HepG2 (cell line): Measurements from ENCODE around the gene MRNIP. TPM values are rescaled to one million over a fixed set of nuclear protein-coding genes. Genes with fewer than 3 reads are reported as not detected.

Source experiments
- CAMTA2 ChIP-seq: sonication (generic); formaldehyde crosslinking; IDR thresholded peaks from 2 replicates; pipeline ENCODE4 v1.4.0; 2020; ENCODE audit warnings: mild to moderate bottlenecking, missing genetic modification reagents, borderline replicate concordance
- CEBPG ChIP-seq: IDR thresholded peaks from 2 replicates; pipeline ENCODE4 v1.6.1; 2016
- NFE2 ChIP-seq: sonication (generic); formaldehyde crosslinking; IDR thresholded peaks from 2 replicates; pipeline ENCODE4 v1.4.0; 2020; ENCODE audit warnings: missing genetic modification reagents
- PHF21A ChIP-seq: sonication (generic); formaldehyde crosslinking; IDR thresholded peaks from 2 replicates; pipeline ENCODE4 v1.5.0; 2020; ENCODE audit warnings: mild to moderate bottlenecking, missing genetic modification reagents
- PRMT3 ChIP-seq: sonication (generic); formaldehyde crosslinking; IDR thresholded peaks from 2 replicates; pipeline ENCODE4 v1.8.1; 2022; ENCODE audit warnings: low read depth, mild to moderate bottlenecking, moderate library complexity, missing genetic modification reagents, borderline replicate concordance
- RBM39 ChIP-seq: fragments of 200-400 bp; formaldehyde crosslinking; IDR thresholded peaks from one replicate; pipeline ENCODE4 v1.6.1; 2018; ENCODE audit warnings: antibody characterized with exemption, mild to moderate bottlenecking, low read depth, low read length; ENCODE audit not compliant: poor library complexity, severe bottlenecking
- SIN3B ChIP-seq: fragments of 150-350 bp; IDR thresholded peaks from 2 replicates; pipeline ENCODE4 v1.6.1; 2014; ENCODE audit warnings: low read length
- SRSF1 ChIP-seq: fragments of 200-400 bp; formaldehyde crosslinking; optimal IDR thresholded peaks from 2 replicates; pipeline ENCODE3; 2017; ENCODE audit warnings: mild to moderate bottlenecking, low read depth, low read length, moderate library complexity
- ZBTB38 ChIP-seq: sonication (generic); formaldehyde crosslinking; IDR thresholded peaks from 2 replicates; pipeline ENCODE4 v1.5.1; 2020; ENCODE audit warnings: mild to moderate bottlenecking, missing genetic modification reagents
- ZNF567 ChIP-seq: sonication (generic); formaldehyde crosslinking; IDR thresholded peaks from 2 replicates; pipeline ENCODE4 v1.8.1; 2023; ENCODE audit warnings: mild to moderate bottlenecking, missing genetic modification reagents, borderline replicate concordance
- polyA plus RNA-seq, 8 experiments: library from polyadenylated mRNA; depleted of rRNA in 3 of 8; stranded (reverse) in 7 of 8; unstranded in 1 of 8; fragments of >200 nt; fragmentation: Illumina TruSeq in 4 of 8; extraction: Trizol in 4 of 8; gene quantifications; 2 replicates each; pipeline versions ENCODE4 v1.2.1 to v1.2.3, GENCODE V29; 2011 to 2016; ENCODE audit warnings: low read depth in 4 of 8, missing spikeins in 1 of 8, mixed read lengths in 1 of 8; ENCODE audit not compliant: insufficient read depth in 1 of 8
- total RNA-seq, 5 experiments: library from RNA; depleted of rRNA; stranded (reverse); fragments of >200 nt; fragmentation: Illumina TruSeq; extraction: Trizol; gene quantifications; 2 replicates each; pipeline ENCODE4 v1.2.3, GENCODE V29; 2016; ENCODE audit warnings: low read depth in 1 of 5
- TF ChIP-seq, protein P1 (sequence below): sonication (generic); formaldehyde crosslinking; IDR thresholded peaks from 2 replicates; pipeline ENCODE4 v1.8.0; 2022; ENCODE audit warnings: mild to moderate bottlenecking, missing genetic modification reagents

Gene MRNIP
- total and polyA plus RNA-seq, 2 of the 13 experiments (the other 11 are each of a cell fraction or from before 2014, with no cell fraction given): 15.5 to 34.1 TPM

- TF ChIP-seq, protein P1, sequence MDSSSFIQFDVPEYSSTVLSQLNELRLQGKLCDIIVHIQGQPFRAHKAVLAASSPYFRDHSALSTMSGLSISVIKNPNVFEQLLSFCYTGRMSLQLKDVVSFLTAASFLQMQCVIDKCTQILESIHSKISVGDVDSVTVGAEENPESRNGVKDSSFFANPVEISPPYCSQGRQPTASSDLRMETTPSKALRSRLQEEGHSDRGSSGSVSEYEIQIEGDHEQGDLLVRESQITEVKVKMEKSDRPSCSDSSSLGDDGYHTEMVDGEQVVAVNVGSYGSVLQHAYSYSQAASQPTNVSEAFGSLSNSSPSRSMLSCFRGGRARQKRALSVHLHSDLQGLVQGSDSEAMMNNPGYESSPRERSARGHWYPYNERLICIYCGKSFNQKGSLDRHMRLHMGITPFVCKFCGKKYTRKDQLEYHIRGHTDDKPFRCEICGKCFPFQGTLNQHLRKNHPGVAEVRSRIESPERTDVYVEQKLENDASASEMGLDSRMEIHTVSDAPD (CRISPR knock-in tag): peak; percentile 10; the same call in 1 of the 2 replicates
- TF ChIP-seq CAMTA2 (no peak), NFE2 (CRISPR knock-in tag) (peak; percentile 91), SRSF1 (no peak), PHF21A (CRISPR knock-in tag) (no peak), CEBPG (no peak), PRMT3 (CRISPR knock-in tag) (no peak), SIN3B (no peak), ZBTB38 (CRISPR knock-in tag) (no peak), RBM39 (no peak), ZNF567 (CRISPR knock-in tag) (no peak)
Measured at GRCh38 chr5:179819296-179820126, 39.1 kb downstream of the MRNIP start (continued).
